ENCODE data around the gene C1GALT1.

Gene C1GALT1

GRCh38 chr7:7290429-7291122, 108.2 kb downstream of the C1GALT1 start:
- no peak for DNase-seq

- DNase-seq: no peak
These were observed 109.7 kb downstream of the C1GALT1 start for GRCh38 chr7:7292085-7292484.

GRCh38 chr7:7292608-7293007, 110.3 kb downstream of the C1GALT1 start:
- DNase-seq: no peak

GRCh38 chr7:7293092-7293491, 110.7 kb downstream of the C1GALT1 start:
- DNase-seq: no peak

GRCh38 chr7:7294911-7295310, 112.6 kb downstream of the C1GALT1 start:
- DNase-seq: no peak
